ENCODE results near the gene CFAP53. TPM values are rescaled to one million over a fixed set of nuclear protein-coding genes. Genes with fewer than 3 reads are reported as not detected.

CFAP53 gene
- total and polyA plus RNA-seq, 2 of the 4 experiments (the other 2 are of a cell fraction) = under 0.01 to 0.12 TPM

GRCh38 chr18:50196261-50196660 lies 70.0 kb downstream of the CFAP53 start:
- POLR2A ChIA-PET (ENCODE audit: unreplicated experiment) = no interaction called here
- Histone ChIP-seq H3K9me1 (ENCODE audit: insufficient read depth, low read length) (no peaks in the 10 kb centered on the region), H3K4me2 (ENCODE audit: low read depth, low read length) (no peak overlapping the region), H2BK15ac (ENCODE audit: low read depth, low read length) (no peak overlapping the region), H3K4me3 (ENCODE audit: insufficient read depth, low read depth, low read length) (no peak overlapping the region), H4K91ac (ENCODE audit: insufficient read depth, low read depth, low read length) (no peak overlapping the region), H3K27ac (ENCODE audit: insufficient read depth, low read length) (no peak overlapping the region), H2AFZ (replicated peaks; ENCODE audit: low read length, poor library complexity) (no peak overlapping the region), H3K9me3 (ENCODE audit: control insufficient read depth, insufficient read depth, low read length) (no peaks in the 10 kb centered on the region; the same call in 1 of the 2 replicates), H3K18ac (ENCODE audit: low read depth, low read length) (no peak overlapping the region), H2BK20ac (ENCODE audit: low read depth, low read length) (no peak overlapping the region), H4K5ac (ENCODE audit: low read depth, low read length) (no peak overlapping the region), H3K4ac (ENCODE audit: low read depth, low read length) (no peak overlapping the region), H2BK120ac (ENCODE audit: low read depth, low read length) (no peak overlapping the region), H2AK9ac (replicated peaks; ENCODE audit: low read depth, low read length, poor library complexity) (no peak overlapping the region), H3K14ac (replicated peaks; ENCODE audit: low read depth, low read length) (no peak overlapping the region), H3K36me3 (ENCODE audit: control insufficient read depth, insufficient read depth, low read length) (no peaks in the 10 kb centered on the region), H3K23ac (ENCODE audit: low read depth, low read length) (no peak overlapping the region), H3K4me1 (ENCODE audit: control insufficient read depth, insufficient read depth, low read length) (no peaks in the 10 kb centered on the region), H3K56ac (ENCODE audit: extremely low read depth, insufficient read depth, low read length) (no peak overlapping the region), H2BK5ac (ENCODE audit: low read depth, low read length, poor library complexity, severe bottlenecking) (no peak overlapping the region), H3K9ac (ENCODE audit: low read depth, low read length) (no peak overlapping the region), H4K8ac (ENCODE audit: low read depth in 2 of 2, low read length in 2 of 2) (no peak overlapping the region), H2AK5ac (ENCODE audit: low read depth, low read length) (no peak overlapping the region), H3K79me1 (ENCODE audit: low read depth in 1 of 2, low read length in 2 of 2) (no peaks in the 10 kb centered on the region), H4K20me1 (ENCODE audit: insufficient read depth, low read length) (no peaks in the 10 kb centered on the region), H3K27me3 (ENCODE audit: control insufficient read depth, insufficient read depth, low read length) (peaks cover 41% of the 10 kb centered on the region)
- intact Hi-C loops (cut with micrococcal nuclease) = no loop called here
- TF ChIP-seq CEBPB (IDR thresholded peaks at IDR 0.05; ENCODE audit: low read depth, low read length) (no peak), MAZ (IDR thresholded peaks at IDR 0.05; ENCODE audit: borderline replicate concordance, low read depth, low read length) (no peak), RAD21 (IDR thresholded peaks at IDR 0.05; ENCODE audit: low read length) (no peak), POLR2A (IDR thresholded peaks at IDR 0.05; ENCODE audit: low read depth, low read length) (no peak), CTCF (conservative IDR thresholded peaks at IDR 0.05; ENCODE audit: low read depth, low read length) (no peak), SMC3 (IDR thresholded peaks at IDR 0.05; ENCODE audit: low read depth, low read length) (no peak), CHD1 (IDR thresholded peaks at IDR 0.05; ENCODE audit: low read depth, low read length) (no peak), RFX5 (IDR thresholded peaks at IDR 0.05; ENCODE audit: low read depth, low read length) (no peak)
- WGBS, 2 experiments (ENCODE audit: extremely low coverage in 2 of 2, insufficient read length in 1 of 2) = no CpG with 5 or more reads among the region's 3 CpGs
- BruUV-seq (replicated peaks) = no TSS peak
- CTCF ChIA-PET = no interaction called here
- DNase-seq (no peak), ATAC-seq (ENCODE audit: low read depth) (no peak)
- dilution Hi-C loops (cut with HindIII; ENCODE audit: low sequenced_read_pairs, unreplicated experiment) = no loop called here
- in situ Hi-C loops (cut with MboI; ENCODE audit: low sequenced_read_pairs) = loop anchor here (25.0 kb wide), 1 partner anchor 684 kb away; no protein-coding TSS in a partner anchor
